Measurements from ENCODE around the gene VAC14.

VAC14 gene

GRCh38 chr16:70700101-70701020 lies 100.6 kb downstream of the VAC14 start:
- no peak overlapping the region for H3K27ac ChIP-seq (ENCODE audit: extremely low read depth, low read depth, low read length)
- no peaks in the 10 kb centered on the region for H3K9me3 ChIP-seq (ENCODE audit: control insufficient read depth, insufficient read depth, low read depth, low read length)
- peaks cover 0 to 5% of the 10 kb centered on the region in 2 experiments; a peak in 1 of 3 replicates for H3K36me3 ChIP-seq (ENCODE audit: control insufficient read depth in 2 of 2, insufficient read depth in 1 of 2, low read length in 2 of 2)
- no peak overlapping the region for H3K4me3 ChIP-seq (ENCODE audit: low read depth, low read length)
- TF ChIP-seq ZNF366 (tag by site-specific recombination; conservative IDR thresholded peaks at IDR 0.05), result no peak
- TF ChIP-seq, protein P1, sequence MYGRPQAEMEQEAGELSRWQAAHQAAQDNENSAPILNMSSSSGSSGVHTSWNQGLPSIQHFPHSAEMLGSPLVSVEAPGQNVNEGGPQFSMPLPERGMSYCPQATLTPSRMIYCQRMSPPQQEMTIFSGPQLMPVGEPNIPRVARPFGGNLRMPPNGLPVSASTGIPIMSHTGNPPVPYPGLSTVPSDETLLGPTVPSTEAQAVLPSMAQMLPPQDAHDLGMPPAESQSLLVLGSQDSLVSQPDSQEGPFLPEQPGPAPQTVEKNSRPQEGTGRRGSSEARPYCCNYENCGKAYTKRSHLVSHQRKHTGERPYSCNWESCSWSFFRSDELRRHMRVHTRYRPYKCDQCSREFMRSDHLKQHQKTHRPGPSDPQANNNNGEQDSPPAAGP (tag by site-specific recombination; IDR thresholded peaks at IDR 0.05), result no peak
- no peak for TF ChIP-seq ZNF404 (tag by site-specific recombination; IDR thresholded peaks at IDR 0.05)
- TF ChIP-seq ZNF202 (tag by site-specific recombination; IDR thresholded peaks at IDR 0.05; ENCODE audit: borderline replicate concordance), result no peak
- TF ChIP-seq, protein P2, sequence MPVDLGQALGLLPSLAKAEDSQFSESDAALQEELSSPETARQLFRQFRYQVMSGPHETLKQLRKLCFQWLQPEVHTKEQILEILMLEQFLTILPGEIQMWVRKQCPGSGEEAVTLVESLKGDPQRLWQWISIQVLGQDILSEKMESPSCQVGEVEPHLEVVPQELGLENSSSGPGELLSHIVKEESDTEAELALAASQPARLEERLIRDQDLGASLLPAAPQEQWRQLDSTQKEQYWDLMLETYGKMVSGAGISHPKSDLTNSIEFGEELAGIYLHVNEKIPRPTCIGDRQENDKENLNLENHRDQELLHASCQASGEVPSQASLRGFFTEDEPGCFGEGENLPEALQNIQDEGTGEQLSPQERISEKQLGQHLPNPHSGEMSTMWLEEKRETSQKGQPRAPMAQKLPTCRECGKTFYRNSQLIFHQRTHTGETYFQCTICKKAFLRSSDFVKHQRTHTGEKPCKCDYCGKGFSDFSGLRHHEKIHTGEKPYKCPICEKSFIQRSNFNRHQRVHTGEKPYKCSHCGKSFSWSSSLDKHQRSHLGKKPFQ (tag by site-specific recombination; IDR thresholded peaks at IDR 0.05), result no peak
- no peak for TF ChIP-seq ZNF513 (tag by site-specific recombination; IDR thresholded peaks at IDR 0.05)
- no peak for TF ChIP-seq ZNF785 (tag by site-specific recombination; IDR thresholded peaks at IDR 0.05)
- no peak for TF ChIP-seq GLIS1 (tag by site-specific recombination; IDR thresholded peaks at IDR 0.05)
- TF ChIP-seq PRDM10 (tag by site-specific recombination; IDR thresholded peaks at IDR 0.05), result no peak
- TF ChIP-seq ZNF514 (tag by site-specific recombination; IDR thresholded peaks at IDR 0.05), result no peak
- TF ChIP-seq ZNF266 (tag by site-specific recombination; IDR thresholded peaks at IDR 0.05; ENCODE audit: low read depth), result no peak
- ChIA-PET CTCF (no interaction called here), POLR2A (no interaction called here)
- no peaks in the 10 kb centered on the region for H3K4me1 ChIP-seq (ENCODE audit: control insufficient read depth, insufficient read depth, low read length)

DNA sequence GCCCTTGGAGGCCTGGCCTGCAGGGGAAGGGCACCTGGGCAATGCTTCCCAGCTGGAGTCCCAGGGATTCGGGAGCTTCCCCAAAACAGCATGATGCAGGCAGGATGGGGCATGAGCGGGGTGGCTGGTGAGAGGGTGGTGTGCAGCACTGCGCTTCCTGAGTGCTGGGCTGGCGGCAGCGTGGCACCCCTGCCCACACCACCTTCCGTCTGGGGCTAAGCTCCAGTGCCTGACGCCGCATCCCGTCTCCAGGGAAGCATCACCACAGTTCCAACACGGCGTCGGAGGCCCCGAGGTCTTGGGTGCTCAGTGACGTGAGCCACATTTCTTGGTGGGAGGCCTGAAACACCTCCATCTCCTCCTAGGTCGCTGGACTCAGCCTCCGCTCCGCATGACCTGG lies 101.3 kb downstream of the VAC14 start:
- Histone ChIP-seq H3K4me3 (ENCODE audit: low read depth, low read length) (no peak overlapping the region), H3K27ac (ENCODE audit: extremely low read depth, low read depth, low read length) (no peak overlapping the region), H3K36me3 (ENCODE audit: control insufficient read depth in 2 of 2, insufficient read depth in 1 of 2, low read length in 2 of 2) (peaks cover 0 to 5% of the 10 kb centered on the region in 2 experiments; a peak in 1 of 3 replicates), H3K4me1 (ENCODE audit: control insufficient read depth, insufficient read depth, low read length) (no peaks in the 10 kb centered on the region), H3K9me3 (ENCODE audit: control insufficient read depth, insufficient read depth, low read depth, low read length) (no peaks in the 10 kb centered on the region)
- ChIA-PET CTCF (no interaction called here), POLR2A (no interaction called here)
- TF ChIP-seq, protein P3, sequence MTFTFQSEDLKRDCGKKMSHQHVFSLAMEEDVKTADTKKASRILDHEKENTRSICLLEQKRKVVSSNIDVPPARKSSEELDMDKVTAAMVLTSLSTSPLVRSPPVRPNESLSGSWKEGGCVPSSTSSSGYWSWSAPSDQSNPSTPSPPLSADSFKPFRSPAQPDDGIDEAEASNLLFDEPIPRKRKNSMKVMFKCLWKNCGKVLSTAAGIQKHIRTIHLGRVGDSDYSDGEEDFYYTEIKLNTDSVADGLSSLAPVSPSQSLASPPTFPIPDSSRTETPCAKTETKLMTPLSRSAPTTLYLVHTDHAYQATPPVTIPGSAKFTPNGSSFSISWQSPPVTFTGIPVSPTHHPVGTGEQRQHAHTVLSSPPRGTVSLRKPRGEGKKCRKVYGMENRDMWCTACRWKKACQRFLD (tag by site-specific recombination; IDR thresholded peaks at IDR 0.05), result no peak
- TF ChIP-seq ZNF791 (tag by site-specific recombination; IDR thresholded peaks at IDR 0.05), result no peak
- no peak for TF ChIP-seq ZNF629 (tag by site-specific recombination; IDR thresholded peaks at IDR 0.05)
- no peak for TF ChIP-seq ZNF2 (tag by site-specific recombination; IDR thresholded peaks at IDR 0.05)
- no peak for TF ChIP-seq PRDM6 (tag by site-specific recombination; IDR thresholded peaks at IDR 0.05)
- TF ChIP-seq ZFP37 (tag by site-specific recombination; IDR thresholded peaks at IDR 0.05), result no peak
- no peak for TF ChIP-seq MYNN (tag by site-specific recombination; IDR thresholded peaks at IDR 0.05; ENCODE audit: borderline replicate concordance)
- no peak for TF ChIP-seq ZNF239 (tag by site-specific recombination; IDR thresholded peaks at IDR 0.05)
- TF ChIP-seq INSM2 (tag by site-specific recombination; IDR thresholded peaks at IDR 0.05), result no peak

Measured in HEK293 (cell line).